ENCODE measurements around the gene TPGS1. TPM values are rescaled to one million over a fixed set of nuclear protein-coding genes. Genes with fewer than 3 reads are reported as not detected.

TPGS1 gene
- total RNA-seq, 2 donors from 2014 or later = 13.3 to 14.4 TPM

DNA sequence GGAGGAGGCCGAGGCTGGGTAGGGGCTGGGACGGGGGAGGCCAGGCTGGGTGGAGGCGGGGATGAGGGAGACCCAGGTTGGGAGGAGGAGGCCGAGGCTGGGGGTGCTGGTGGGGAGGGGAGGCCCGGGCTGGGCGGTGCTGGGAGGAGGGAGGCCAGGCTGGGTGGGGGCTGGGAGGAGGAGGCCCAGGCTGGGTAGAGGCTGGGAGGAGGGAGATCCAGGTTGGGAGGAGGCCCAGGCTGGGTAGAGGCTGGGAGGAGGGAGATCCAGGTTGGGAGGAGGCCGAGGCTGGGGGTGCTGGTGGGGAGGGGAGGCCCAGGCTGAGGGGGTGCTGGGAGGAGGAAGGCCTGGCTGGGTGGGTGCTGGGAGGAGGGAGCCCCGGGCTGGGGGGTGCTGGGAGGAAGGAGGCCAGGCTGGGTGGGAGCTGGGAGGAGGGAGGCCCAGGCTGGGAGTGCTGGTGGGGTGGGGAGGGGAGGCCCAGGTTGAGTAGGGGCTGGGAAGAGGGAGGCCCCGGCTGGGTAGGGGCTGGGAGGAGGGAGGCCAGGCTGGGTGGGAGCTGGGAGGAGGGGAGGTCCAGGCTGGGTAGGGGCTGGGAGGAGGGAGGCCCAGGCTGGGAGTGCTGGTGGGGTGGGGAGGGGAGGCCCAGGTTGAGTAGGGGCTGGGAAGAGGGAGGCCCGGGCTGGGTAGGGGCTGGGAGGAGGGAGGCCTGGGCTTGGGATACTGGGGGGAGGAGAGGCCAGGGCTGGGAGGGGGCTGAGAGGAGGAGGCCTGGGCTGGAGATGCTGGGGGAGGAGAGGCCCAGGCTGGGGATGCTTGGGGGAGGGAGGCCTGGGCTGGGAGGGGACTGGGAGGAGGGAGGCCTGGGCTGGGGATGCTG lies 10.7 kb downstream of the TPGS1 start:
- Histone ChIP-seq H3K9ac (ENCODE audit: low read depth in 2 of 2, low read length in 2 of 2) (no peak overlapping the region), H3K9me3 (no peaks in the 10 kb centered on the region), H3K36me3 (no peaks in the 10 kb centered on the region), H3K27me3 (no peaks in the 10 kb centered on the region), H3K27ac (no peak overlapping the region), H3K4me1 (no peaks in the 10 kb centered on the region), H3K4me3 (no peak overlapping the region)
- TF ChIP-seq, protein P1, sequence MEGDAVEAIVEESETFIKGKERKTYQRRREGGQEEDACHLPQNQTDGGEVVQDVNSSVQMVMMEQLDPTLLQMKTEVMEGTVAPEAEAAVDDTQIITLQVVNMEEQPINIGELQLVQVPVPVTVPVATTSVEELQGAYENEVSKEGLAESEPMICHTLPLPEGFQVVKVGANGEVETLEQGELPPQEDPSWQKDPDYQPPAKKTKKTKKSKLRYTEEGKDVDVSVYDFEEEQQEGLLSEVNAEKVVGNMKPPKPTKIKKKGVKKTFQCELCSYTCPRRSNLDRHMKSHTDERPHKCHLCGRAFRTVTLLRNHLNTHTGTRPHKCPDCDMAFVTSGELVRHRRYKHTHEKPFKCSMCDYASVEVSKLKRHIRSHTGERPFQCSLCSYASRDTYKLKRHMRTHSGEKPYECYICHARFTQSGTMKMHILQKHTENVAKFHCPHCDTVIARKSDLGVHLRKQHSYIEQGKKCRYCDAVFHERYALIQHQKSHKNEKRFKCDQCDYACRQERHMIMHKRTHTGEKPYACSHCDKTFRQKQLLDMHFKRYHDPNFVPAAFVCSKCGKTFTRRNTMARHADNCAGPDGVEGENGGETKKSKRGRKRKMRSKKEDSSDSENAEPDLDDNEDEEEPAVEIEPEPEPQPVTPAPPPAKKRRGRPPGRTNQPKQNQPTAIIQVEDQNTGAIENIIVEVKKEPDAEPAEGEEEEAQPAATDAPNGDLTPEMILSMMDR (IDR thresholded peaks at IDR 0.05) = no peak
- intact Hi-C loops (cut with DNase I) = no loop called here
- DNase-seq = no peak

- no peak for DNase-seq
- no peaks in the 10 kb centered on the region for H3K4me1 ChIP-seq
- no peaks in the 10 kb centered on the region for H3K36me3 ChIP-seq
- no peaks in the 10 kb centered on the region for H3K9me3 ChIP-seq
- TF ChIP-seq, protein P1 (IDR thresholded peaks at IDR 0.05) = no peak
- H3K27me3 ChIP-seq = no peaks in the 10 kb centered on the region
- H3K27ac ChIP-seq = no peak overlapping the region
- intact Hi-C loops (cut with DNase I) = no loop called here
- H3K9ac ChIP-seq (ENCODE audit: low read depth in 2 of 2, low read length in 2 of 2) = peak overlapping the region in 1 of 2 donors; percentile 12
- no peak overlapping the region for H3K4me3 ChIP-seq
Measured at GRCh38 chr19:518598-519231, 11.4 kb downstream of the TPGS1 start.

- Histone ChIP-seq H3K27ac (no peak overlapping the region), H3K9ac (ENCODE audit: low read depth in 2 of 2, low read length in 2 of 2) (no peak overlapping the region), H3K4me1 (no peaks in the 10 kb centered on the region), H3K4me3 (no peak overlapping the region), H3K9me3 (no peaks in the 10 kb centered on the region), H3K36me3 (no peaks in the 10 kb centered on the region), H3K27me3 (no peaks in the 10 kb centered on the region)
- intact Hi-C loops (cut with DNase I) = no loop called here
- TF ChIP-seq, protein P1 (IDR thresholded peaks at IDR 0.05) = no peak
- DNase-seq = no peak
Measured at GRCh38 chr19:519449-519865, 12.2 kb downstream of the TPGS1 start.

DNA sequence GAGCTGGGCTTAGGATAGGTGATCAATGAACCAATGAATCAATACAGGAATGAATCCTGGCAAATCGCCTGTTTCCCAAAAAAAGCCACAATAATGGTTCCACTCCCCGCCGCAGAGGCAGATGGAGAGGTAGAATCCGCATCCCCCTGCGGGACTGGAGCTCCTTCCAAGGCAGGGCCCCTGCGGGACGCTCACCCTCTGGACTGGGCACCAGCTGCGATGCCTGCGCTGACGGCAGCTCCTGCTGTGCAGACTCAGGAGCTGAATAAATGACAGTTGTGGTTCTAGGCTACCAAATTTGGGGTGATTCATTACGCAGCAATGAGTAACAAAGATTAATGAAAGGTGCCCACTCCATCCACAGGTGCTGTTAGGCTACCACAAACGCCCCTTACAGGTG lies 15.4 kb downstream of the TPGS1 start:
- no peak overlapping the region for H3K27ac ChIP-seq
- TF ChIP-seq, protein P1 (IDR thresholded peaks at IDR 0.05) = no peak
- no peaks in the 10 kb centered on the region for H3K9me3 ChIP-seq
- H3K36me3 ChIP-seq = no peaks in the 10 kb centered on the region
- H3K4me1 ChIP-seq = no peaks in the 10 kb centered on the region
- DNase-seq = no peak
- H3K9ac ChIP-seq (ENCODE audit: low read depth in 2 of 2, low read length in 2 of 2) = no peak overlapping the region
- no peak overlapping the region for H3K4me3 ChIP-seq
- no peaks in the 10 kb centered on the region for H3K27me3 ChIP-seq
- intact Hi-C loops (cut with DNase I) = no loop called here

- H3K9me3 ChIP-seq = no peaks in the 10 kb centered on the region
- H3K36me3 ChIP-seq = no peaks in the 10 kb centered on the region
- H3K27me3 ChIP-seq = no peaks in the 10 kb centered on the region
- TF ChIP-seq, protein P1 (IDR thresholded peaks at IDR 0.05) = no peak
- no peak for DNase-seq
- no peak overlapping the region for H3K4me3 ChIP-seq
- intact Hi-C loops (cut with DNase I) = no loop called here
- no peaks in the 10 kb centered on the region for H3K4me1 ChIP-seq
- no peak overlapping the region for H3K27ac ChIP-seq
- no peak overlapping the region for H3K9ac ChIP-seq (ENCODE audit: low read depth in 2 of 2, low read length in 2 of 2)
Measured at GRCh38 chr19:524062-524674, 16.9 kb downstream of the TPGS1 start.

All from colonic mucosa (tissue), 4 donors.